GM23338 (cell line): ENCODE data around the gene ZNF275. TPM values are rescaled to one million over a fixed set of nuclear protein-coding genes. Genes with fewer than 3 reads are reported as not detected.

Experiments used
- ATAC-seq: fragments of 200-7000 bp; cut with Tn5 transposase; 3 replicates; pipeline ENCODE4 v1.9.1; 2020
- DNase-seq: peaks from one replicate; pipeline ENCODE4 v3.0.0-alpha.2; 2015; ENCODE audit warnings: low spot score
- H2AFZ ChIP-seq: fragments of 200-600 bp; sonication (generic); 2 replicates; pipeline ENCODE4 v1.8.0; 2016; ENCODE audit warnings: antibody characterized with exemption, mild to moderate bottlenecking, moderate library complexity
- H3F3A ChIP-seq: fragments of 200-600 bp; sonication (generic); replicated peaks from 2 replicates; pipeline ENCODE4 v1.8.0; 2017; ENCODE audit warnings: antibody characterized with exemption, mixed run types, low read depth
- H3K27ac ChIP-seq: fragments of 200-600 bp; sonication (generic); 2 replicates; pipeline ENCODE4 v1.6.1; 2016; ENCODE audit warnings: low read depth
- H3K27me3 ChIP-seq: fragments of 200-600 bp; sonication (generic); 2 replicates; pipeline ENCODE4 v1.8.0; 2016; ENCODE audit warnings: mild to moderate bottlenecking, mixed run types, moderate library complexity; ENCODE audit not compliant: insufficient read depth
- H3K36me3 ChIP-seq: fragments of 200-600 bp; sonication (generic); 2 replicates; pipeline ENCODE4 v1.8.0; 2016; ENCODE audit warnings: mild to moderate bottlenecking; ENCODE audit not compliant: insufficient read depth
- H3K4me1 ChIP-seq: fragments of 200-600 bp; sonication (generic); 2 replicates; pipeline ENCODE4 v1.8.0; 2016; ENCODE audit warnings: mild to moderate bottlenecking, moderate library complexity; ENCODE audit not compliant: insufficient read depth
- H3K4me2 ChIP-seq: fragments of 200-600 bp; sonication (generic); 2 replicates; pipeline ENCODE4 v1.7.1; 2017; ENCODE audit warnings: mixed run types
- H3K4me3 ChIP-seq: fragments of 200-600 bp; sonication (generic); 2 replicates; pipeline ENCODE4 v1.6.1; 2016; ENCODE audit warnings: mixed run types
- H3K79me2 ChIP-seq: fragments of 200-600 bp; sonication (generic); replicated peaks from 2 replicates; pipeline ENCODE4 v1.8.0; 2017; ENCODE audit warnings: mild to moderate bottlenecking; ENCODE audit not compliant: insufficient read depth
- H3K9me2 ChIP-seq: fragments of 200-600 bp; sonication (generic); 2 replicates; pipeline ENCODE4 v1.8.0; 2017; ENCODE audit not compliant: insufficient read depth
- H4K20me1 ChIP-seq: fragments of 200-600 bp; sonication (generic); replicated peaks from 2 replicates; pipeline ENCODE4 v1.8.0; 2017; ENCODE audit warnings: mild to moderate bottlenecking; ENCODE audit not compliant: insufficient read depth
- H3K27ac Mint-ChIP-seq: 2 replicates; pipeline ENCODE4 v1.8.0; 2020; ENCODE audit warnings: inconsistent platforms, mild to moderate bottlenecking, moderate library complexity, mixed read lengths
- H3K27me3 Mint-ChIP-seq: 3 replicates; pipeline ENCODE4 v1.8.0; 2022; ENCODE audit warnings: low read depth, mild to moderate bottlenecking, moderate library complexity, mixed read lengths, inconsistent platforms; ENCODE audit not compliant: insufficient read depth, poor library complexity
- H3K36me3 Mint-ChIP-seq: 3 replicates; pipeline ENCODE4 v1.8.0; 2021; ENCODE audit warnings: low read depth, mild to moderate bottlenecking, inconsistent platforms, moderate library complexity, mixed read lengths
- H3K4me1 Mint-ChIP-seq: 3 replicates; pipeline ENCODE4 v1.8.0; 2020; ENCODE audit warnings: mild to moderate bottlenecking, inconsistent platforms, mixed read lengths
- H3K4me3 Mint-ChIP-seq: 3 replicates; pipeline ENCODE4 v1.8.0; 2021; ENCODE audit warnings: moderate library complexity, mild to moderate bottlenecking, inconsistent platforms, mixed read lengths
- H3K9me3 Mint-ChIP-seq: 3 replicates; pipeline ENCODE4 v1.8.0; 2020; ENCODE audit warnings: moderate library complexity, mild to moderate bottlenecking, inconsistent platforms, mixed read lengths
- CREB1 ChIP-seq: fragments of 250-450 bp; sonication (Bioruptor Pico); IDR thresholded peaks from 2 replicates; pipeline ENCODE4 v1.5.0; 2020; ENCODE audit warnings: low read depth, mild to moderate bottlenecking, moderate library complexity
- EZH2 ChIP-seq: fragments of 200-600 bp; sonication (generic); IDR thresholded peaks from one replicate; pipeline ENCODE4 v1.8.0; 2017; ENCODE audit warnings: antibody characterized with exemption, mild to moderate bottlenecking, low read depth; ENCODE audit not compliant: unreplicated experiment
- EZH2phosphoT487 ChIP-seq: fragments of 200-600 bp; sonication (generic); IDR thresholded peaks from one replicate; pipeline ENCODE4 v1.8.1; 2018; ENCODE audit warnings: antibody characterized with exemption; ENCODE audit not compliant: unreplicated experiment
- JUNB ChIP-seq: IDR thresholded peaks from one replicate; pipeline ENCODE4 v1.6.1; 2016; ENCODE audit warnings: antibody characterized with exemption; ENCODE audit not compliant: unreplicated experiment
- NANOG ChIP-seq: IDR thresholded peaks from 2 replicates; pipeline ENCODE4 v1.6.1; 2016; ENCODE audit warnings: antibody characterized with exemption, borderline replicate concordance
- POLR2AphosphoS5 ChIP-seq: IDR thresholded peaks from 2 replicates; pipeline ENCODE4 v1.6.1; 2016; ENCODE audit warnings: antibody characterized with exemption, low read depth
- REST ChIP-seq: IDR thresholded peaks from one replicate; pipeline ENCODE4 v1.6.1; 2018; ENCODE audit warnings: antibody characterized with exemption; ENCODE audit not compliant: unreplicated experiment
- STAT1 ChIP-seq: IDR thresholded peaks from one replicate; pipeline ENCODE4 v1.6.1; 2016; ENCODE audit warnings: antibody characterized with exemption; ENCODE audit not compliant: unreplicated experiment
- polyA plus RNA-seq: library from polyadenylated mRNA; unstranded; fragments of >200 nt; fragmentation: Nextera tagmentation; extraction: Ambion mirVana; gene quantifications from 2 replicates; pipeline ENCODE4 v1.2.1, GENCODE V29; 2016
- total RNA-seq: library from RNA; depleted of rRNA; stranded (reverse); fragments of >200 nt; shearing (Covaris generic); gene quantifications from 2 replicates; pipeline ENCODE4 v1.2.3, GENCODE V29; 2014
- TF ChIP-seq, protein P1 (sequence below), 2 experiments: fragments of 200-600 bp in 1 of 2; sonication (generic) in 1 of 2; conservative IDR thresholded peaks; 2 replicates each; pipeline versions ENCODE4 v1.5.1 to v1.6.1; 2016 to 2017; ENCODE audit warnings: antibody characterized with exemption in 2 of 2, low read depth in 2 of 2, mild to moderate bottlenecking in 2 of 2, moderate library complexity in 1 of 2
- TF ChIP-seq, protein P2 (sequence below): IDR thresholded peaks from 2 replicates; pipeline ENCODE4 v1.6.1; 2016; ENCODE audit warnings: antibody characterized with exemption
- TF ChIP-seq, protein P3 (sequence below): fragments of 250-450 bp; sonication (Bioruptor Pico); IDR thresholded peaks from 2 replicates; pipeline ENCODE4 v1.5.0; 2020; ENCODE audit warnings: mild to moderate bottlenecking, moderate library complexity

ZNF275 gene
- total and polyA plus RNA-seq, 2 experiments from 2014 or later: 3.2 to 12.3 TPM

- no peaks in the 10 kb centered on the region for H3F3A ChIP-seq
- H3K36me3 Mint-ChIP-seq: no peaks in the 10 kb centered on the region
- H3K4me2 ChIP-seq: no peak overlapping the region
- H3K79me2 ChIP-seq: no peaks in the 10 kb centered on the region
- H3K27me3 ChIP-seq: no peaks in the 10 kb centered on the region
- H3K4me3 Mint-ChIP-seq: no peak overlapping the region
- no peak overlapping the region for H3K27ac Mint-ChIP-seq
- H2AFZ ChIP-seq: no peak overlapping the region
- H3K9me2 ChIP-seq: no peaks in the 10 kb centered on the region
- no peaks in the 10 kb centered on the region for H4K20me1 ChIP-seq
- DNase-seq (no peak), ATAC-seq (no peak)
- H3K27me3 Mint-ChIP-seq: peaks cover 3% of the 10 kb centered on the region
- TF ChIP-seq EZH2phosphoT487 (no peak), STAT1 (no peak)
- H3K4me1 ChIP-seq: no peaks in the 10 kb centered on the region
- H3K36me3 ChIP-seq: no peaks in the 10 kb centered on the region
- H3K9me3 Mint-ChIP-seq: no peaks in the 10 kb centered on the region
- H3K27ac ChIP-seq: no peak overlapping the region
- H3K4me3 ChIP-seq: no peak overlapping the region
- H3K4me1 Mint-ChIP-seq: no peaks in the 10 kb centered on the region
Measured at GRCh38 chrX:153301746-153302145, 32.2 kb upstream of the ZNF275 start.

GRCh38 chrX:153302796-153303195 is 31.2 kb upstream of the ZNF275 start:
- Histone ChIP-seq H3K9me2 (no peaks in the 10 kb centered on the region), H3F3A (no peaks in the 10 kb centered on the region), H3K79me2 (no peaks in the 10 kb centered on the region), H3K4me1 (no peaks in the 10 kb centered on the region), H3K27ac (no peak overlapping the region), H4K20me1 (no peaks in the 10 kb centered on the region), H3K4me2 (no peak overlapping the region), H3K4me3 (no peak overlapping the region), H3K36me3 (no peaks in the 10 kb centered on the region), H3K27me3 (no peaks in the 10 kb centered on the region), H2AFZ (no peak overlapping the region)
- Mint-ChIP-seq H3K4me3 (no peak overlapping the region), H3K4me1 (no peaks in the 10 kb centered on the region), H3K27me3 (peaks cover 3% of the 10 kb centered on the region), H3K36me3 (no peaks in the 10 kb centered on the region), H3K27ac (no peak overlapping the region), H3K9me3 (no peaks in the 10 kb centered on the region)
- ATAC-seq (no peak), DNase-seq (no peak)
- no peak for TF ChIP-seq CREB1
- TF ChIP-seq JUNB: no peak
- TF ChIP-seq REST: no peak
- TF ChIP-seq POLR2AphosphoS5: no peak
- TF ChIP-seq, protein P1, sequence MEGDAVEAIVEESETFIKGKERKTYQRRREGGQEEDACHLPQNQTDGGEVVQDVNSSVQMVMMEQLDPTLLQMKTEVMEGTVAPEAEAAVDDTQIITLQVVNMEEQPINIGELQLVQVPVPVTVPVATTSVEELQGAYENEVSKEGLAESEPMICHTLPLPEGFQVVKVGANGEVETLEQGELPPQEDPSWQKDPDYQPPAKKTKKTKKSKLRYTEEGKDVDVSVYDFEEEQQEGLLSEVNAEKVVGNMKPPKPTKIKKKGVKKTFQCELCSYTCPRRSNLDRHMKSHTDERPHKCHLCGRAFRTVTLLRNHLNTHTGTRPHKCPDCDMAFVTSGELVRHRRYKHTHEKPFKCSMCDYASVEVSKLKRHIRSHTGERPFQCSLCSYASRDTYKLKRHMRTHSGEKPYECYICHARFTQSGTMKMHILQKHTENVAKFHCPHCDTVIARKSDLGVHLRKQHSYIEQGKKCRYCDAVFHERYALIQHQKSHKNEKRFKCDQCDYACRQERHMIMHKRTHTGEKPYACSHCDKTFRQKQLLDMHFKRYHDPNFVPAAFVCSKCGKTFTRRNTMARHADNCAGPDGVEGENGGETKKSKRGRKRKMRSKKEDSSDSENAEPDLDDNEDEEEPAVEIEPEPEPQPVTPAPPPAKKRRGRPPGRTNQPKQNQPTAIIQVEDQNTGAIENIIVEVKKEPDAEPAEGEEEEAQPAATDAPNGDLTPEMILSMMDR (conservative IDR thresholded peaks at IDR 0.05; ENCODE audit: low read depth in 2 of 2): no peak
- TF ChIP-seq EZH2: no peak
- no peak for TF ChIP-seq NANOG
- TF ChIP-seq, protein P2, sequence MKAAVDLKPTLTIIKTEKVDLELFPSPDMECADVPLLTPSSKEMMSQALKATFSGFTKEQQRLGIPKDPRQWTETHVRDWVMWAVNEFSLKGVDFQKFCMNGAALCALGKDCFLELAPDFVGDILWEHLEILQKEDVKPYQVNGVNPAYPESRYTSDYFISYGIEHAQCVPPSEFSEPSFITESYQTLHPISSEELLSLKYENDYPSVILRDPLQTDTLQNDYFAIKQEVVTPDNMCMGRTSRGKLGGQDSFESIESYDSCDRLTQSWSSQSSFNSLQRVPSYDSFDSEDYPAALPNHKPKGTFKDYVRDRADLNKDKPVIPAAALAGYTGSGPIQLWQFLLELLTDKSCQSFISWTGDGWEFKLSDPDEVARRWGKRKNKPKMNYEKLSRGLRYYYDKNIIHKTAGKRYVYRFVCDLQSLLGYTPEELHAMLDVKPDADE: no peak
- TF ChIP-seq, protein P3, sequence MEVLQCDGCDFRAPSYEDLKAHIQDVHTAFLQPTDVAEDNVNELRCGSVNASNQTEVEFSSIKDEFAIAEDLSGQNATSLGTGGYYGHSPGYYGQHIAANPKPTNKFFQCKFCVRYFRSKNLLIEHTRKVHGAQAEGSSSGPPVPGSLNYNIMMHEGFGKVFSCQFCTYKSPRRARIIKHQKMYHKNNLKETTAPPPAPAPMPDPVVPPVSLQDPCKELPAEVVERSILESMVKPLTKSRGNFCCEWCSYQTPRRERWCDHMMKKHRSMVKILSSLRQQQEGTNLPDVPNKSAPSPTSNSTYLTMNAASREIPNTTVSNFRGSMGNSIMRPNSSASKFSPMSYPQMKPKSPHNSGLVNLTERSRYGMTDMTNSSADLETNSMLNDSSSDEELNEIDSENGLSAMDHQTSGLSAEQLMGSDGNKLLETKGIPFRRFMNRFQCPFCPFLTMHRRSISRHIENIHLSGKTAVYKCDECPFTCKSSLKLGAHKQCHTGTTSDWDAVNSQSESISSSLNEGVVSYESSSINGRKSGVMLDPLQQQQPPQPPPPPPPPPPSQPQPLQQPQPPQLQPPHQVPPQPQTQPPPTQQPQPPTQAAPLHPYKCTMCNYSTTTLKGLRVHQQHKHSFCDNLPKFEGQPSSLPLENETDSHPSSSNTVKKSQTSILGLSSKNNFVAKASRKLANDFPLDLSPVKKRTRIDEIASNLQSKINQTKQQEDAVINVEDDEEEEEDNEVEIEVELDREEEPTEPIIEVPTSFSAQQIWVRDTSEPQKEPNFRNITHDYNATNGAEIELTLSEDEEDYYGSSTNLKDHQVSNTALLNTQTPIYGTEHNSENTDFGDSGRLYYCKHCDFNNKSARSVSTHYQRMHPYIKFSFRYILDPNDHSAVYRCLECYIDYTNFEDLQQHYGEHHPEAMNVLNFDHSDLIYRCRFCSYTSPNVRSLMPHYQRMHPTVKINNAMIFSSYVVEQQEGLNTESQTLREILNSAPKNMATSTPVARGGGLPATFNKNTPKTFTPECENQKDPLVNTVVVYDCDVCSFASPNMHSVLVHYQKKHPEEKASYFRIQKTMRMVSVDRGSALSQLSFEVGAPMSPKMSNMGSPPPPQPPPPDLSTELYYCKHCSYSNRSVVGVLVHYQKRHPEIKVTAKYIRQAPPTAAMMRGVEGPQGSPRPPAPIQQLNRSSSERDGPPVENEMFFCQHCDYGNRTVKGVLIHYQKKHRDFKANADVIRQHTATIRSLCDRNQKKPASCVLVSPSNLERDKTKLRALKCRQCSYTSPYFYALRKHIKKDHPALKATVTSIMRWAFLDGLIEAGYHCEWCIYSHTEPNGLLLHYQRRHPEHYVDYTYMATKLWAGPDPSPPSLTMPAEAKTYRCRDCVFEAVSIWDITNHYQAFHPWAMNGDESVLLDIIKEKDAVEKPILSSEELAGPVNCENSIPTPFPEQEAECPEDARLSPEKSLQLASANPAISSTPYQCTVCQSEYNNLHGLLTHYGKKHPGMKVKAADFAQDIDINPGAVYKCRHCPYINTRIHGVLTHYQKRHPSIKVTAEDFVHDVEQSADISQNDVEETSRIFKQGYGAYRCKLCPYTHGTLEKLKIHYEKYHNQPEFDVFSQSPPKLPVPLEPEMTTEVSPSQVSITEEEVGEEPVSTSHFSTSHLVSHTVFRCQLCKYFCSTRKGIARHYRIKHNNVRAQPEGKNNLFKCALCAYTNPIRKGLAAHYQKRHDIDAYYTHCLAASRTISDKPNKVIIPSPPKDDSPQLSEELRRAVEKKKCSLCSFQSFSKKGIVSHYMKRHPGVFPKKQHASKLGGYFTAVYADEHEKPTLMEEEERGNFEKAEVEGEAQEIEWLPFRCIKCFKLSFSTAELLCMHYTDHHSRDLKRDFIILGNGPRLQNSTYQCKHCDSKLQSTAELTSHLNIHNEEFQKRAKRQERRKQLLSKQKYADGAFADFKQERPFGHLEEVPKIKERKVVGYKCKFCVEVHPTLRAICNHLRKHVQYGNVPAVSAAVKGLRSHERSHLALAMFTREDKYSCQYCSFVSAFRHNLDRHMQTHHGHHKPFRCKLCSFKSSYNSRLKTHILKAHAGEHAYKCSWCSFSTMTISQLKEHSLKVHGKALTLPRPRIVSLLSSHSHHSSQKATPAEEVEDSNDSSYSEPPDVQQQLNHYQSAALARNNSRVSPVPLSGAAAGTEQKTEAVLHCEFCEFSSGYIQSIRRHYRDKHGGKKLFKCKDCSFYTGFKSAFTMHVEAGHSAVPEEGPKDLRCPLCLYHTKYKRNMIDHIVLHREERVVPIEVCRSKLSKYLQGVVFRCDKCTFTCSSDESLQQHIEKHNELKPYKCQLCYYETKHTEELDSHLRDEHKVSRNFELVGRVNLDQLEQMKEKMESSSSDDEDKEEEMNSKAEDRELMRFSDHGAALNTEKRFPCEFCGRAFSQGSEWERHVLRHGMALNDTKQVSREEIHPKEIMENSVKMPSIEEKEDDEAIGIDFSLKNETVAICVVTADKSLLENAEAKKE (CRISPR knock-in tag): no peak
